OCI-LY1 (cell line): ENCODE data around the gene CA6.
"Not testable (repeated sequence)": the region's sequence is repeated elsewhere in the genome, so short reads cannot be mapped to it uniquely, and the experiment has no call there.

Experiments used
- H2AFZ ChIP-seq: fragments of 200-600 bp; sonication (generic), shearing (Covaris generic); 2 replicates; pipeline ENCODE4 v1.6.0; 2014; ENCODE audit warnings: antibody characterized with exemption, mild to moderate bottlenecking, low read length
- H3F3A ChIP-seq: fragments of 200-600 bp; sonication (generic), shearing (Covaris generic); 2 replicates; pipeline ENCODE4 v1.6.0; 2014; ENCODE audit warnings: mild to moderate bottlenecking, antibody characterized with exemption, low read length, moderate library complexity; ENCODE audit not compliant: insufficient read depth
- H3K27ac ChIP-seq: fragments of 200-600 bp; sonication (generic); 2 replicates; pipeline ENCODE4 v1.5.1; 2014; ENCODE audit warnings: low read length, mixed run types, mild to moderate bottlenecking, low read depth; ENCODE audit not compliant: poor library complexity, severe bottlenecking
- H3K27me3 ChIP-seq: fragments of 200-600 bp; sonication (generic); 2 replicates; pipeline ENCODE4 v1.6.0; 2014; ENCODE audit warnings: antibody characterized with exemption, mild to moderate bottlenecking, low read length, moderate library complexity; ENCODE audit not compliant: insufficient read depth
- H3K36me3 ChIP-seq: fragments of 200-600 bp; sonication (generic); 2 replicates; pipeline ENCODE4 v1.6.1; 2014; ENCODE audit warnings: mild to moderate bottlenecking, antibody characterized with exemption, low read length, moderate library complexity, mixed read lengths; ENCODE audit not compliant: insufficient read depth
- H3K4me1 ChIP-seq: fragments of 200-600 bp; sonication (generic); 2 replicates; pipeline ENCODE4 v1.5.1; 2014; ENCODE audit warnings: mild to moderate bottlenecking, low read length, moderate library complexity; ENCODE audit not compliant: insufficient read depth, severe bottlenecking
- H3K4me2 ChIP-seq: fragments of 200-600 bp; sonication (generic), shearing (Covaris generic); 2 replicates; pipeline ENCODE4 v1.6.1; 2014; ENCODE audit warnings: low read length
- H3K4me3 ChIP-seq: fragments of 200-600 bp; sonication (generic); 2 replicates; pipeline ENCODE4 v1.5.1; 2014; ENCODE audit warnings: low read length, low read depth, mild to moderate bottlenecking, mixed read lengths; ENCODE audit not compliant: poor library complexity, severe bottlenecking
- H3K79me2 ChIP-seq: fragments of 200-600 bp; shearing (Covaris generic); 2 replicates; pipeline ENCODE4 v1.6.1; 2016; ENCODE audit warnings: mixed run types, low read length, mixed read lengths; ENCODE audit not compliant: insufficient read depth
- H3K9ac ChIP-seq: fragments of 200-600 bp; sonication (generic), shearing (Covaris generic); 2 replicates; pipeline ENCODE4 v1.6.1; 2014; ENCODE audit warnings: mild to moderate bottlenecking, low read length, mixed read lengths
- H3K9me2 ChIP-seq: fragments of 200-600 bp; sonication (generic), shearing (Covaris generic); 2 replicates; pipeline ENCODE4 v1.6.1; 2014; ENCODE audit warnings: low read depth, mild to moderate bottlenecking, low read length, mixed read lengths
- H3K9me3 ChIP-seq: fragments of 200-600 bp; shearing (Covaris generic); 2 replicates; pipeline ENCODE4 v1.6.1; 2014; ENCODE audit warnings: low read length, mixed read lengths
- H4K20me1 ChIP-seq: fragments of 200-600 bp; sonication (generic), shearing (Covaris generic); 2 replicates; pipeline ENCODE4 v1.6.0; 2016; ENCODE audit warnings: mild to moderate bottlenecking, low read length; ENCODE audit not compliant: insufficient read depth
- CTCF ChIP-seq: fragments of 200-600 bp; sonication (generic), shearing (Covaris generic); IDR thresholded peaks from 2 replicates; pipeline ENCODE4 v1.5.1; 2017; ENCODE audit warnings: mild to moderate bottlenecking, antibody characterized with exemption, low read length, moderate library complexity, mixed read lengths
- EZH2 ChIP-seq: fragments of 200-600 bp; sonication (generic), shearing (Covaris generic); IDR thresholded peaks from 2 replicates; pipeline ENCODE4 v1.8.0; 2017; ENCODE audit warnings: borderline replicate concordance, mixed run types, mild to moderate bottlenecking, antibody characterized with exemption, low read length, moderate library complexity, mixed read lengths

Gene CA6

GRCh38 chr1:8966606-8967005 is 20.9 kb downstream of the CA6 start:
- H3K9me3 ChIP-seq: peaks cover 4% of the 10 kb centered on the region; the same call in 1 of the 2 replicates
- no peaks in the 10 kb centered on the region for H3K36me3 ChIP-seq
- no peak overlapping the region for H3K4me3 ChIP-seq
- H3K4me1 ChIP-seq: no peaks in the 10 kb centered on the region
- H3K27me3 ChIP-seq: peaks cover 7% of the 10 kb centered on the region; the same call in 1 of the 2 replicates
- H3K79me2 ChIP-seq: no peaks in the 10 kb centered on the region
- H3K9me2 ChIP-seq: no peaks in the 10 kb centered on the region
- H3F3A ChIP-seq: no peaks in the 10 kb centered on the region
- H2AFZ ChIP-seq: no peak overlapping the region
- no peak overlapping the region for H3K4me2 ChIP-seq
- TF ChIP-seq EZH2 (no peak), CTCF (no peak)
- no peak overlapping the region for H3K9ac ChIP-seq
- no peak overlapping the region for H3K27ac ChIP-seq
- H4K20me1 ChIP-seq: no peaks in the 10 kb centered on the region

GRCh38 chr1:8968902-8969301 is 23.2 kb downstream of the CA6 start:
- not testable (repeated sequence) for H3K4me1 ChIP-seq, H3K4me3 ChIP-seq, H3K9ac ChIP-seq, H3K36me3 ChIP-seq, H3K27ac ChIP-seq, H3K9me2 ChIP-seq, H3K4me2 ChIP-seq, H3K79me2 ChIP-seq, H3K27me3 ChIP-seq, H3K9me3 ChIP-seq, H4K20me1 ChIP-seq, H3F3A ChIP-seq, H2AFZ ChIP-seq

- Histone ChIP-seq H3K27ac (no peak overlapping the region), H3K9me2 (no peaks in the 10 kb centered on the region), H4K20me1 (no peaks in the 10 kb centered on the region), H3K36me3 (no peaks in the 10 kb centered on the region), H3F3A (no peaks in the 10 kb centered on the region), H3K4me2 (no peak overlapping the region), H3K27me3 (peaks cover 7% of the 10 kb centered on the region; the same call in 1 of the 2 replicates), H3K9ac (no peak overlapping the region), H3K4me3 (no peak overlapping the region), H3K9me3 (peaks cover 4% of the 10 kb centered on the region; the same call in 1 of the 2 replicates), H2AFZ (no peak overlapping the region), H3K4me1 (no peaks in the 10 kb centered on the region), H3K79me2 (no peaks in the 10 kb centered on the region)
- TF ChIP-seq CTCF (no peak), EZH2 (no peak)
These were observed 24.3 kb downstream of the CA6 start for GRCh38 chr1:8969937-8970336.

GRCh38 chr1:8970870-8971337 is 25.2 kb downstream of the CA6 start:
- no peak for TF ChIP-seq CTCF
- no peak for TF ChIP-seq EZH2
- no peaks in the 10 kb centered on the region for H4K20me1 ChIP-seq
- peaks cover 7% of the 10 kb centered on the region; the same call in 1 of the 2 replicates for H3K27me3 ChIP-seq
- H3K36me3 ChIP-seq: no peaks in the 10 kb centered on the region
- H3K9ac ChIP-seq: no peak overlapping the region
- H3K9me2 ChIP-seq: no peaks in the 10 kb centered on the region
- H3K4me2 ChIP-seq: no peak overlapping the region
- no peak overlapping the region for H2AFZ ChIP-seq
- H3K79me2 ChIP-seq: no peaks in the 10 kb centered on the region
- no peak overlapping the region for H3K27ac ChIP-seq
- no peaks in the 10 kb centered on the region for H3F3A ChIP-seq
- no peak overlapping the region for H3K4me3 ChIP-seq
- H3K4me1 ChIP-seq: no peaks in the 10 kb centered on the region
- H3K9me3 ChIP-seq: peaks cover 4% of the 10 kb centered on the region; the same call in 1 of the 2 replicates
